ENCODE data around the gene RERE.

RERE gene

GRCh38 chr1:8438489-8438888, 379.0 kb downstream of the RERE start:
- H3K4me1 ChIP-seq (ENCODE audit: control insufficient read depth, insufficient read depth, low read length, poor library complexity, severe bottlenecking), result peaks cover 7% of the 10 kb centered on the region
- H3K36me3 ChIP-seq (ENCODE audit: control insufficient read depth, insufficient read depth, low read length), result peaks cover 53% of the 10 kb centered on the region
- H3K4me3 ChIP-seq (ENCODE audit: extremely low read depth, insufficient read depth, low read length, poor library complexity, severe bottlenecking), result no peak overlapping the region
- H3K27ac ChIP-seq (ENCODE audit: low read depth, low read length, severe bottlenecking), result peak overlapping the region; percentile 95
- WGBS, 2 experiments (ENCODE audit: insufficient coverage in 2 of 2), result 100% methylated on average over 1 of the region's 4 CpGs
- H3K9me3 ChIP-seq (ENCODE audit: control insufficient read depth, low read length), result no peaks in the 10 kb centered on the region

- WGBS, 2 experiments (ENCODE audit: insufficient coverage in 2 of 2), result 78 to 85% methylated on average over 1 to 3 of the region's 4 CpGs
- Histone ChIP-seq H3K27ac (ENCODE audit: low read depth, low read length, severe bottlenecking) (no peak overlapping the region), H3K9me3 (ENCODE audit: control insufficient read depth, low read length) (no peaks in the 10 kb centered on the region)
Measured at GRCh38 chr1:8437347-8437746, 380.1 kb downstream of the RERE start.

DNA sequence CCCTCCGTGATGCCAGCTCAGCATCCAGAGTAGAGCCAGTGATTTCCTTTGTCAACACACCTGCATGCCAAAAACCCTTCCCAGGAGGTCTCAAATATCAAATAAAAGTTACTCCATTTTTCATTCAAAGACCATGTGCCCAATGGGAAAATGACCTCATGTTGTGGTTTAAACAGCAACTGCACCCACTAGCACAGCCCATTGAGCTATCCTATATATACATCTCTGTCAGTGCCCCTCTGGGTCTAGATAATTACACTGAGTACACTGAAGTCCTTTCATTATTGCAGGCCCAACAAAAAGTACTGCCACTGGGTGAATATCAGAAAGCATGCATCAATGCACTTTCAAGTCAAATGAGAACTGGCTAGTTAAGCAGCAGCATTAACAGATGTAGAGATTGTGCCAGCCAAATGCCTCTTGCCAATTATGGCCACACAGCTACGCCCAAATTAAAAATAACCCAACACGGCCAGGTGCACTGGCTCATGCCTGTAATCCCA, 381.8 kb downstream of the RERE start:
- Histone ChIP-seq H3K36me3 (ENCODE audit: control insufficient read depth, insufficient read depth, low read length) (peaks cover 32% of the 10 kb centered on the region), H3K9me3 (ENCODE audit: control insufficient read depth, low read length) (no peaks in the 10 kb centered on the region), H3K4me1 (ENCODE audit: control insufficient read depth, insufficient read depth, low read length, poor library complexity, severe bottlenecking) (peaks cover 7% of the 10 kb centered on the region), H3K4me3 (ENCODE audit: extremely low read depth, insufficient read depth, low read length, poor library complexity, severe bottlenecking) (no peak overlapping the region), H3K27ac (ENCODE audit: low read depth, low read length, severe bottlenecking) (no peak overlapping the region)
- WGBS, 2 experiments (ENCODE audit: insufficient coverage in 2 of 2), result 84 to 93% methylated on average over 2 to 3 of the region's 3 CpGs

More at GRCh38 chr1:8437347-8437746, 380.1 kb downstream of the RERE start:
- Histone ChIP-seq H3K4me3 (ENCODE audit: extremely low read depth, insufficient read depth, low read length, poor library complexity, severe bottlenecking) (no peak overlapping the region), H3K4me1 (ENCODE audit: control insufficient read depth, insufficient read depth, low read length, poor library complexity, severe bottlenecking) (peaks cover 7% of the 10 kb centered on the region), H3K36me3 (ENCODE audit: control insufficient read depth, insufficient read depth, low read length) (peaks cover 43% of the 10 kb centered on the region)

GRCh38 chr1:8434101-8434500, 383.3 kb downstream of the RERE start:
- H3K36me3 ChIP-seq (ENCODE audit: control insufficient read depth, insufficient read depth, low read length), result peaks cover 41% of the 10 kb centered on the region
- no peaks in the 10 kb centered on the region for H3K9me3 ChIP-seq (ENCODE audit: control insufficient read depth, low read length)
- H3K27ac ChIP-seq (ENCODE audit: low read depth, low read length, severe bottlenecking), result no peak overlapping the region
- H3K4me3 ChIP-seq (ENCODE audit: extremely low read depth, insufficient read depth, low read length, poor library complexity, severe bottlenecking), result no peak overlapping the region
- peaks cover 1% of the 10 kb centered on the region for H3K4me1 ChIP-seq (ENCODE audit: control insufficient read depth, insufficient read depth, low read length, poor library complexity, severe bottlenecking)
- 95 to 100% methylated on average over 1 to 4 of the region's 4 CpGs for WGBS, 2 experiments (ENCODE audit: insufficient coverage in 2 of 2)

DNA sequence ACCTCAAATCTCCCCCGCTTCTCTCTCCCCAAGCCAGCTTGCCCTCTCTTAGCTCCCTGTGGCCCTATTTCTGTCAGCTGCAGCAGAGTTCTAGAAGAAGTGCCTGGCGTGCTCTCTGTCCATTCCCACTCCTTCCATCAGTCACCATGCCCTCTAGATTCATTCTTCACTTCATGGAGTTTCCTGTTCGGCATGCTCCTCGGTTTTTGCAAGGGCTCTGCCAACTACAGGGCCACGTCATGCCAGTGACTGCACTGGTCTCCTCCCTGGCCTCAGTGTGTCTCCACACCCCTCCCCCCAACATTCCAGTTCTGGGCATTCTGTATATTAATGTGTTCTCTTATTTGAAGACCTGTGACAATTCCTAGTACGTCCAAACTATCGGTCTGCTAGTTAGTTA, 385.7 kb downstream of the RERE start:
- Histone ChIP-seq H3K9me3 (ENCODE audit: control insufficient read depth, low read length) (no peaks in the 10 kb centered on the region), H3K27ac (ENCODE audit: low read depth, low read length, severe bottlenecking) (no peak overlapping the region), H3K36me3 (ENCODE audit: control insufficient read depth, insufficient read depth, low read length) (peaks cover 28% of the 10 kb centered on the region), H3K4me3 (ENCODE audit: extremely low read depth, insufficient read depth, low read length, poor library complexity, severe bottlenecking) (no peak overlapping the region), H3K4me1 (ENCODE audit: control insufficient read depth, insufficient read depth, low read length, poor library complexity, severe bottlenecking) (no peaks in the 10 kb centered on the region)
- WGBS, 2 experiments (ENCODE audit: insufficient coverage in 2 of 2), result 95 to 100% methylated on average over 3 to 7 of the region's 7 CpGs

DNA sequence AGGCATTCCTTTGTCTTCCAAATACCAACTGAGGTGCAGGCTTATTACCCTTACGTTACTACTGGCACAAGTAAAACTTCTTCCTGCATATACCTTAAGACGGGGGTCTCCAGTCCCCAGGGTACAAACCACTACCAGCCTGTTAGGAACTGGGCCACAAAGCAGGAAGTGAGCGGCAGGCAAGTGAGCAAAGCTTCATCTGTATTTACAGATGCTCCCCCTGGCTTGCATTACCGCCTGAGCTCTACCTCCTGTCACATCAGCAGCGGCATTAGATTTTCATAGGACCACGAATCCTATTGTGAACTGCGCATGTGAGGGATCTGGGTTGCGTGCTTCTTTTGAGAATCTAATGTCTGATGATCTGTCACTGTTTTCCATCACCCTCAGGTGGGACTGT, 386.4 kb downstream of the RERE start:
- Histone ChIP-seq H3K4me3 (ENCODE audit: extremely low read depth, insufficient read depth, low read length, poor library complexity, severe bottlenecking) (no peak overlapping the region), H3K9me3 (ENCODE audit: control insufficient read depth, low read length) (no peaks in the 10 kb centered on the region), H3K36me3 (ENCODE audit: control insufficient read depth, insufficient read depth, low read length) (peaks cover 22% of the 10 kb centered on the region), H3K27ac (ENCODE audit: low read depth, low read length, severe bottlenecking) (no peak overlapping the region), H3K4me1 (ENCODE audit: control insufficient read depth, insufficient read depth, low read length, poor library complexity, severe bottlenecking) (no peaks in the 10 kb centered on the region)
- WGBS, 2 experiments (ENCODE audit: insufficient coverage in 2 of 2), result 85 to 97% methylated on average over 5 to 8 of the region's 8 CpGs

DNA sequence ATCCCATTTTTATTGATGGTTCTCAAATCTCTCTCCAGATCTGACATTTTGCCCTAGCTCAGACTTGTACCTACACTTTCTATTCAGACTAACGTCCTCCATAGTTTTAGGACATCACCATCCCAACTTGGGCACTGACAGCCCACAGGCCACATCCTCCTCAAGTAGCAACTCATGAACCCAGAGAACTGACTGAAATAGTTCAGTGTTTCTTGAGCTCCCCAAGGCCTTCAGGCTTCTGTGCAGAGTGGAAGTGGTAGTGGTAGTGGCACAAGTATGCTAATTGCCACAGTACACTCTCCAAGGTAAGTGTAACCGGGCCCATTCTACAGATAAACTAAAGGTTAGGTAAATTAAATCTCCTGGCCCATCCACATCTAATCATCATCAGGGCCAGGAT, 387.0 kb downstream of the RERE start:
- Histone ChIP-seq H3K36me3 (ENCODE audit: control insufficient read depth, insufficient read depth, low read length) (peaks cover 21% of the 10 kb centered on the region), H3K27ac (ENCODE audit: low read depth, low read length, severe bottlenecking) (no peak overlapping the region), H3K4me1 (ENCODE audit: control insufficient read depth, insufficient read depth, low read length, poor library complexity, severe bottlenecking) (no peaks in the 10 kb centered on the region), H3K9me3 (ENCODE audit: control insufficient read depth, low read length) (no peaks in the 10 kb centered on the region), H3K4me3 (ENCODE audit: extremely low read depth, insufficient read depth, low read length, poor library complexity, severe bottlenecking) (no peak overlapping the region)
- WGBS, 2 experiments (ENCODE audit: insufficient coverage in 2 of 2), result 80% methylated on average over 1 of the region's 2 CpGs; no CpG with 5 or more reads in 1 of the 2 experiments

GRCh38 chr1:8429549-8430110, 387.8 kb downstream of the RERE start:
- H3K4me1 ChIP-seq (ENCODE audit: control insufficient read depth, insufficient read depth, low read length, poor library complexity, severe bottlenecking), result peaks cover 5% of the 10 kb centered on the region
- no peak overlapping the region for H3K4me3 ChIP-seq (ENCODE audit: extremely low read depth, insufficient read depth, low read length, poor library complexity, severe bottlenecking)
- H3K36me3 ChIP-seq (ENCODE audit: control insufficient read depth, insufficient read depth, low read length), result peaks cover 16% of the 10 kb centered on the region
- H3K9me3 ChIP-seq (ENCODE audit: control insufficient read depth, low read length), result no peaks in the 10 kb centered on the region
- WGBS, 2 experiments (ENCODE audit: insufficient coverage in 2 of 2), result 100% methylated on average over 2 of the region's 2 CpGs; no CpG with 5 or more reads in 1 of the 2 experiments
- H3K27ac ChIP-seq (ENCODE audit: low read depth, low read length, severe bottlenecking), result no peak overlapping the region

- peaks cover 5% of the 10 kb centered on the region for H3K4me1 ChIP-seq (ENCODE audit: control insufficient read depth, insufficient read depth, low read length, poor library complexity, severe bottlenecking)
- H3K36me3 ChIP-seq (ENCODE audit: control insufficient read depth, insufficient read depth, low read length), result peaks cover 14% of the 10 kb centered on the region
- WGBS, 2 experiments (ENCODE audit: insufficient coverage in 2 of 2), result 100% methylated on average over 2 of the region's 5 CpGs
- H3K27ac ChIP-seq (ENCODE audit: low read depth, low read length, severe bottlenecking), result no peak overlapping the region
- H3K4me3 ChIP-seq (ENCODE audit: extremely low read depth, insufficient read depth, low read length, poor library complexity, severe bottlenecking), result no peak overlapping the region
- H3K9me3 ChIP-seq (ENCODE audit: control insufficient read depth, low read length), result no peaks in the 10 kb centered on the region
Measured at GRCh38 chr1:8428441-8428840, 389.0 kb downstream of the RERE start.

- no peak overlapping the region for H3K4me3 ChIP-seq (ENCODE audit: extremely low read depth, insufficient read depth, low read length, poor library complexity, severe bottlenecking)
- H3K4me1 ChIP-seq (ENCODE audit: control insufficient read depth, insufficient read depth, low read length, poor library complexity, severe bottlenecking), result peaks cover 5% of the 10 kb centered on the region
- WGBS, 2 experiments (ENCODE audit: insufficient coverage in 2 of 2), result 97 to 98% methylated on average over 4 of the region's 5 CpGs
- H3K9me3 ChIP-seq (ENCODE audit: control insufficient read depth, low read length), result no peaks in the 10 kb centered on the region
- H3K27ac ChIP-seq (ENCODE audit: low read depth, low read length, severe bottlenecking), result no peak overlapping the region
- H3K36me3 ChIP-seq (ENCODE audit: control insufficient read depth, insufficient read depth, low read length), result peaks cover 14% of the 10 kb centered on the region
Measured at GRCh38 chr1:8427986-8428385, 389.5 kb downstream of the RERE start.

- Histone ChIP-seq H3K36me3 (ENCODE audit: control insufficient read depth, insufficient read depth, low read length) (peaks cover 14% of the 10 kb centered on the region), H3K4me3 (ENCODE audit: extremely low read depth, insufficient read depth, low read length, poor library complexity, severe bottlenecking) (no peak overlapping the region), H3K4me1 (ENCODE audit: control insufficient read depth, insufficient read depth, low read length, poor library complexity, severe bottlenecking) (peaks cover 5% of the 10 kb centered on the region), H3K27ac (ENCODE audit: low read depth, low read length, severe bottlenecking) (no peak overlapping the region), H3K9me3 (ENCODE audit: control insufficient read depth, low read length) (no peaks in the 10 kb centered on the region)
- WGBS, 2 experiments (ENCODE audit: insufficient coverage in 2 of 2), result 93 to 100% methylated on average over 3 to 4 of the region's 5 CpGs
Measured at GRCh38 chr1:8427493-8427892, 389.9 kb downstream of the RERE start.
